Adrenal gland (tissue), 12 donors: ENCODE results near the gene SLC15A1. TPM values are rescaled to one million over a fixed set of nuclear protein-coding genes. Genes with fewer than 3 reads are reported as not detected.

Source experiments
- DNase-seq, 7 donors: peaks; one replicate each; pipeline ENCODE4 v3.0.0-alpha.2; 2019 to 2020
- H3K27ac ChIP-seq, 5 donors: fragments of 200-600 bp; sonication (generic) in 4 of 5; 1 replicate in 3 of 5; 2 replicates in 2 of 5; pipeline versions ENCODE4 v1.5.1 to v1.8.0; 2016 to 2020; ENCODE audit warnings: mild to moderate bottlenecking in 1 of 5
- H3K27me3 ChIP-seq: fragments of 200-600 bp; 2 replicates; pipeline ENCODE4 v1.8.0; 2021
- H3K36me3 ChIP-seq, 2 donors: fragments of 200-600 bp; replicated peaks in 1 of 2; 1 replicate in 1 of 2; 2 replicates in 1 of 2; pipeline versions ENCODE4 v1.5.1 to v1.8.0; 2018 to 2022
- H3K4me1 ChIP-seq, 2 donors: fragments of 200-600 bp; replicated peaks in 1 of 2; 1 replicate in 1 of 2; 2 replicates in 1 of 2; pipeline versions ENCODE4 v1.5.1 to v1.8.0; 2018 to 2021
- H3K4me3 ChIP-seq, 4 donors: fragments of 200-600 bp; sonication (generic) in 3 of 4; one replicate each; pipeline ENCODE4 v1.5.1; 2016 to 2018
- H3K9me3 ChIP-seq, 3 donors: fragments of 200-600 bp; sonication (generic) in 1 of 3; replicated peaks in 1 of 3; 1 replicate in 2 of 3; 2 replicates in 1 of 3; pipeline versions ENCODE4 v1.5.1 to v1.8.0; 2016 to 2021
- CTCF ChIP-seq, 6 experiments: fragments of 450-650 bp in 4 of 6; fragments of 200-600 bp in 2 of 6; sonication (generic) in 1 of 6; IDR thresholded peaks; 1 replicate in 5 of 6; 2 replicates in 1 of 6; pipeline versions ENCODE4 v1.5.1 to v1.8.0; 2016 to 2021; ENCODE audit warnings: antibody characterized with exemption in 6 of 6, mild to moderate bottlenecking in 2 of 6, moderate library complexity in 1 of 6
- POLR2A ChIP-seq, 2 donors: fragments of 450-650 bp; IDR thresholded peaks; one replicate each; pipeline ENCODE4 v1.6.1; 2017; ENCODE audit warnings: antibody characterized with exemption in 2 of 2, mild to moderate bottlenecking in 2 of 2, moderate library complexity in 1 of 2
- WGBS, 4 donors: extraction: QIAGEN DNeasy Blood & Tissue Kit in 2 of 4; methylation state at CpG; one replicate each; pipeline versions ENCODE4 v1.1.5 to v1.1.7; 2013 to 2017; 5-methylcytosine and 5-hydroxymethylcytosine counted together
- intact Hi-C, 2 donors: fragments of 100-400 bp; cut with DNase I; formaldehyde crosslinking; loops; one replicate each; pipeline versions ENCODE4 v1.14.1 to v1.15.0; 2022 to 2023
- polyA plus RNA-seq, 3 donors: library from polyadenylated mRNA; stranded (reverse); fragments of 200-250 nt in 2 of 3; fragments of 350-450 nt in 1 of 3; fragmentation: Illumina TruSeq in 1 of 3; extraction: RNeasy Lipid Tissue Mini Kit (QIAGEN cat#74804) in 1 of 3; gene quantifications; one replicate each; pipeline ENCODE4 v1.2.3, GENCODE V29; 2013 to 2014
- total RNA-seq, 9 donors: library from RNA; depleted of rRNA in 4 of 9; stranded (reverse); fragments of >200 nt in 4 of 9; fragments of 120-200 nt in 1 of 9; fragmentation: NEBNext Ultra II Directional in 1 of 9; extraction: Animal tissue kit (Norgen Biotek cat#: 25700) in 1 of 9; gene quantifications; one replicate each; pipeline versions ENCODE4 v1.1.0 to v1.2.4, GENCODE V29; 2013 to 2023
- donor health status: healthy with polysubstance abuse.
- donor health status: Bipolar disorder and iron deficiency.
- donor health status: DM: yes; HTN: yes; CAD: no.
- donor health status: DM: no; HTN: no; CAD: no.
- donor health status: DM: no; HTN: no; CAD: no.
- donor health status: DM: yes; HTN: yes; CAD: no.

Gene SLC15A1
- total and polyA plus RNA-seq, 12 donors: 0.06 to 0.17 (median 0.07) TPM; not detected in 8

- intact Hi-C loops: no loop called here
- DNase-seq: no peak
- TF ChIP-seq CTCF (IDR thresholded peaks at IDR 0.05) (no peak), POLR2A (IDR thresholded peaks at IDR 0.05) (no peak)
- Histone ChIP-seq H3K4me3 (no peak overlapping the region), H3K4me1 (peaks cover 0 to 2% of the 10 kb centered on the region in 2 donors), H3K27me3 (peaks cover 8% of the 10 kb centered on the region), H3K9me3 (no peaks in the 10 kb centered on the region), H3K36me3 (no peaks in the 10 kb centered on the region), H3K27ac (no peak overlapping the region)
- 88 to 100% (median 90%) methylated on average over 5 to 8 of the region's 8 CpGs for WGBS, 4 donors
Measured at GRCh38 chr13:98746968-98747367, 5.5 kb downstream of the SLC15A1 start.

- Histone ChIP-seq H3K27ac (no peak overlapping the region), H3K9me3 (no peaks in the 10 kb centered on the region), H3K4me3 (no peak overlapping the region), H3K4me1 (no peaks in the 10 kb centered on the region), H3K36me3 (no peaks in the 10 kb centered on the region), H3K27me3 (no peaks in the 10 kb centered on the region)
- intact Hi-C loops: no loop called here
- TF ChIP-seq POLR2A (IDR thresholded peaks at IDR 0.05): no peak
- TF ChIP-seq CTCF (IDR thresholded peaks at IDR 0.05): no peak
- WGBS, 4 donors: 74 to 85% (median 80%) methylated on average over 2 of the region's 2 CpGs
- DNase-seq: no peak
Measured at GRCh38 chr13:98743377-98743776, 9.1 kb downstream of the SLC15A1 start.

- WGBS, 4 donors: 89 to 95% (median 91%) methylated on average over 5 of the region's 5 CpGs
- intact Hi-C loops: no loop called here
- DNase-seq: no peak
- Histone ChIP-seq H3K27me3 (no peaks in the 10 kb centered on the region), H3K9me3 (no peaks in the 10 kb centered on the region), H3K4me1 (no peaks in the 10 kb centered on the region), H3K27ac (no peak overlapping the region), H3K36me3 (no peaks in the 10 kb centered on the region), H3K4me3 (no peak overlapping the region)
- TF ChIP-seq CTCF (IDR thresholded peaks at IDR 0.05) (no peak), POLR2A (IDR thresholded peaks at IDR 0.05) (no peak)
Measured at GRCh38 chr13:98742961-98743360, 9.5 kb downstream of the SLC15A1 start.

GRCh38 chr13:98741741-98742435 lies 10.6 kb downstream of the SLC15A1 start:
- no peak for DNase-seq
- Histone ChIP-seq H3K9me3 (no peaks in the 10 kb centered on the region), H3K27ac (no peak overlapping the region), H3K4me1 (no peaks in the 10 kb centered on the region), H3K27me3 (no peaks in the 10 kb centered on the region), H3K4me3 (no peak overlapping the region), H3K36me3 (no peaks in the 10 kb centered on the region)
- intact Hi-C loops: no loop called here
- TF ChIP-seq POLR2A (IDR thresholded peaks at IDR 0.05) (no peak), CTCF (IDR thresholded peaks at IDR 0.05) (no peak)
- 86 to 91% (median 88%) methylated on average over 11 to 14 of the region's 14 CpGs for WGBS, 4 donors
